WTC11 (cell line): ENCODE results near the gene EFNA5.

Experiments
- CREM ChIP-seq: sonication (generic); formaldehyde crosslinking; IDR thresholded peaks from 2 replicates; pipeline ENCODE4 v1.8.1; 2022; ENCODE audit warnings: mild to moderate bottlenecking, missing genetic modification reagents, moderate library complexity
- NFYB ChIP-seq: sonication (generic); formaldehyde crosslinking; conservative IDR thresholded peaks from 2 replicates; pipeline ENCODE4 v1.8.0; 2022; ENCODE audit warnings: low read depth, missing genetic modification reagents
- NR3C1 ChIP-seq: sonication (generic); formaldehyde crosslinking; conservative IDR thresholded peaks from 2 replicates; pipeline ENCODE4 v1.8.1; 2023; ENCODE audit warnings: low read depth, mild to moderate bottlenecking, missing genetic modification reagents
- SMAD3 ChIP-seq: sonication (generic); formaldehyde crosslinking; IDR thresholded peaks from 2 replicates; pipeline ENCODE4 v1.8.0; 2022; ENCODE audit warnings: missing genetic modification reagents, mild to moderate bottlenecking, borderline replicate concordance
- TF ChIP-seq, protein P1 (sequence below): sonication (generic); formaldehyde crosslinking; IDR thresholded peaks from 2 replicates; pipeline ENCODE4 v1.8.0; 2023; ENCODE audit warnings: missing genetic modification reagents
- TF ChIP-seq, protein P2 (sequence below): fragments of 200-600 bp; IDR thresholded peaks from 2 replicates; pipeline ENCODE4 v1.8.0; 2022; ENCODE audit warnings: antibody characterized with exemption
- TF ChIP-seq, protein P3 (sequence below): sonication (generic); formaldehyde crosslinking; IDR thresholded peaks from 2 replicates; pipeline ENCODE4 v1.8.1; 2022; ENCODE audit warnings: low read depth, mild to moderate bottlenecking, moderate library complexity, missing genetic modification reagents, borderline replicate concordance
- TF ChIP-seq, protein P4 (sequence below): sonication (generic); formaldehyde crosslinking; IDR thresholded peaks from 2 replicates; pipeline ENCODE4 v1.8.1; 2023; ENCODE audit warnings: mild to moderate bottlenecking, missing genetic modification reagents

DNA sequence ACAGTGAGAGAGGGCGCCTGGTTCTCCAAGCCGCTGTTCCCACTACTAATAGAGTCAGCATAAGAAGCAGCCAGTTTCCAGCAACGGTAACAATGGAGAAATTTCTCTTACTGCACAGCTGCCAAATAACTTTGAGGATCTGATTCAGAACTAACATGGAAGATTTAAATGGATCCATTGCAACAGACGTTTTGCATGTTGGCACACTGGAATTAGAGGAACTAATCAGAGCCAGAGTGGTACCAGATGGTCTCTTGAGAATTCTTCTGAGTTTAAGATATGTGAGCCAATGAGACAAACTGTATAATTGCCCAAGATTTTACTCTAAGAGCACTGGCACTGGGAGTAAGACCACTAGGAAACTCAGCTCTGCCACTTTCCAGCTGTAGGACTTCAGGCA, 186.5 kb downstream of the EFNA5 start:
- TF ChIP-seq, protein P1, sequence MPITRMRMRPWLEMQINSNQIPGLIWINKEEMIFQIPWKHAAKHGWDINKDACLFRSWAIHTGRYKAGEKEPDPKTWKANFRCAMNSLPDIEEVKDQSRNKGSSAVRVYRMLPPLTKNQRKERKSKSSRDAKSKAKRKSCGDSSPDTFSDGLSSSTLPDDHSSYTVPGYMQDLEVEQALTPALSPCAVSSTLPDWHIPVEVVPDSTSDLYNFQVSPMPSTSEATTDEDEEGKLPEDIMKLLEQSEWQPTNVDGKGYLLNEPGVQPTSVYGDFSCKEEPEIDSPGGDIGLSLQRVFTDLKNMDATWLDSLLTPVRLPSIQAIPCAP: no peak
- TF ChIP-seq, protein P2, sequence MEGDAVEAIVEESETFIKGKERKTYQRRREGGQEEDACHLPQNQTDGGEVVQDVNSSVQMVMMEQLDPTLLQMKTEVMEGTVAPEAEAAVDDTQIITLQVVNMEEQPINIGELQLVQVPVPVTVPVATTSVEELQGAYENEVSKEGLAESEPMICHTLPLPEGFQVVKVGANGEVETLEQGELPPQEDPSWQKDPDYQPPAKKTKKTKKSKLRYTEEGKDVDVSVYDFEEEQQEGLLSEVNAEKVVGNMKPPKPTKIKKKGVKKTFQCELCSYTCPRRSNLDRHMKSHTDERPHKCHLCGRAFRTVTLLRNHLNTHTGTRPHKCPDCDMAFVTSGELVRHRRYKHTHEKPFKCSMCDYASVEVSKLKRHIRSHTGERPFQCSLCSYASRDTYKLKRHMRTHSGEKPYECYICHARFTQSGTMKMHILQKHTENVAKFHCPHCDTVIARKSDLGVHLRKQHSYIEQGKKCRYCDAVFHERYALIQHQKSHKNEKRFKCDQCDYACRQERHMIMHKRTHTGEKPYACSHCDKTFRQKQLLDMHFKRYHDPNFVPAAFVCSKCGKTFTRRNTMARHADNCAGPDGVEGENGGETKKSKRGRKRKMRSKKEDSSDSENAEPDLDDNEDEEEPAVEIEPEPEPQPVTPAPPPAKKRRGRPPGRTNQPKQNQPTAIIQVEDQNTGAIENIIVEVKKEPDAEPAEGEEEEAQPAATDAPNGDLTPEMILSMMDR: no peak
- TF ChIP-seq, protein P3, sequence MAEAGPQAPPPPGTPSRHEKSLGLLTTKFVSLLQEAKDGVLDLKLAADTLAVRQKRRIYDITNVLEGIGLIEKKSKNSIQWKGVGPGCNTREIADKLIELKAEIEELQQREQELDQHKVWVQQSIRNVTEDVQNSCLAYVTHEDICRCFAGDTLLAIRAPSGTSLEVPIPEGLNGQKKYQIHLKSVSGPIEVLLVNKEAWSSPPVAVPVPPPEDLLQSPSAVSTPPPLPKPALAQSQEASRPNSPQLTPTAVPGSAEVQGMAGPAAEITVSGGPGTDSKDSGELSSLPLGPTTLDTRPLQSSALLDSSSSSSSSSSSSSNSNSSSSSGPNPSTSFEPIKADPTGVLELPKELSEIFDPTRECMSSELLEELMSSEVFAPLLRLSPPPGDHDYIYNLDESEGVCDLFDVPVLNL (CRISPR knock-in tag): no peak
- TF ChIP-seq, protein P4, sequence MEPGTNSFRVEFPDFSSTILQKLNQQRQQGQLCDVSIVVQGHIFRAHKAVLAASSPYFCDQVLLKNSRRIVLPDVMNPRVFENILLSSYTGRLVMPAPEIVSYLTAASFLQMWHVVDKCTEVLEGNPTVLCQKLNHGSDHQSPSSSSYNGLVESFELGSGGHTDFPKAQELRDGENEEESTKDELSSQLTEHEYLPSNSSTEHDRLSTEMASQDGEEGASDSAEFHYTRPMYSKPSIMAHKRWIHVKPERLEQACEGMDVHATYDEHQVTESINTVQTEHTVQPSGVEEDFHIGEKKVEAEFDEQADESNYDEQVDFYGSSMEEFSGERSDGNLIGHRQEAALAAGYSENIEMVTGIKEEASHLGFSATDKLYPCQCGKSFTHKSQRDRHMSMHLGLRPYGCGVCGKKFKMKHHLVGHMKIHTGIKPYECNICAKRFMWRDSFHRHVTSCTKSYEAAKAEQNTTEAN (CRISPR knock-in tag): no peak
- TF ChIP-seq NR3C1 (CRISPR knock-in tag) (no peak), NFYB (CRISPR knock-in tag) (no peak), SMAD3 (CRISPR knock-in tag) (no peak), CREM (no peak)
